ENCODE data around the gene KRIT1. TPM values are rescaled to one million over a fixed set of nuclear protein-coding genes. Genes with fewer than 3 reads are reported as not detected.
A peak's percentile ranks its signal among the peaks of the same experiment; 100 is the strongest.

The KRIT1 gene
- total RNA-seq, 1 experiment from 2014 or later: 41.3 TPM

DNA sequence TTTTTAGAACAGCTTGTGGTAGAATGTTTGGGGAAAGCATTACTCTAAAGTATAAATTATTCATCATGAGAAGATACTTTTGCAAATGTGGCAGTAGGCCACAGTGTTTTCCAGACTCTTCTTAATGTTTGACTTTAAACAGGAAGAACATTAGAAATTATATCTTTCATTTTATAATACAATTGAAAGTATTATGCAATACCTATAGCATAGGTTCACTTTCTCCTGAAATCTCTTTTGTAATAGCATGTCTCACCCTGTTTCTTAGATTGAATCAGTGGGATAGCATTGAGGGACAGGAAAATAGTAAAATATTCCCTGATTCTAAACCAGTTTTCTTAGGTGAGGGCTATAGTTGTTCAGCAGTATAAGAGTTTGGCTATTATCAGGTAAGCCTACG lies 23.2 kb upstream of the KRIT1 start:
- POLR2A ChIA-PET: no interaction called here
- DNase-seq (ENCODE audit: unreplicated experiment): no peak
- Mint-ChIP-seq H3K4me1 (ENCODE audit: insufficient read depth, unreplicated experiment) (no peaks in the 10 kb centered on the region), H3K27ac (ENCODE audit: low read depth, unreplicated experiment) (no peak overlapping the region), H3K9me3 (ENCODE audit: unreplicated experiment) (no peaks in the 10 kb centered on the region), H3K36me3 (ENCODE audit: insufficient read depth, unreplicated experiment) (peaks cover 3% of the 10 kb centered on the region), H3K4me3 (ENCODE audit: unreplicated experiment) (no peak overlapping the region), H3K27me3 (ENCODE audit: insufficient read depth, unreplicated experiment) (no peaks in the 10 kb centered on the region)
- CTCF ChIA-PET: interaction anchor here (0.5 to 0.8 kb wide), 2 partner anchors 38 to 49 kb away, joined by 3 read pairs; no protein-coding TSS in a partner anchor
- intact Hi-C loops (cut with micrococcal nuclease): no loop called here
- no peak for TF ChIP-seq CTCF (IDR thresholded peaks at IDR 0.05; ENCODE audit: unreplicated experiment)
- BruUV-seq (replicated peaks): no TSS peak

- H3K27ac Mint-ChIP-seq (ENCODE audit: low read depth, unreplicated experiment): no peak overlapping the region
- CTCF ChIA-PET: no interaction called here
- no peaks in the 10 kb centered on the region for H3K4me1 Mint-ChIP-seq (ENCODE audit: insufficient read depth, unreplicated experiment)
- POLR2A ChIA-PET: interaction anchor here (1.4 kb wide), 1 partner anchor 21 kb away, joined by 4 read pairs; the partner anchor contains the start of genes ANKIB1 and KRIT1
- no peak overlapping the region for H3K4me3 Mint-ChIP-seq (ENCODE audit: unreplicated experiment)
- no TSS peak for BruUV-seq (replicated peaks)
- no peaks in the 10 kb centered on the region for H3K9me3 Mint-ChIP-seq (ENCODE audit: unreplicated experiment)
- H3K27me3 Mint-ChIP-seq (ENCODE audit: insufficient read depth, unreplicated experiment): no peaks in the 10 kb centered on the region
- peaks cover 6% of the 10 kb centered on the region for H3K36me3 Mint-ChIP-seq (ENCODE audit: insufficient read depth, unreplicated experiment)
- TF ChIP-seq CTCF (IDR thresholded peaks at IDR 0.05; ENCODE audit: unreplicated experiment): no peak
- intact Hi-C loops (cut with micrococcal nuclease): no loop called here
- DNase-seq (ENCODE audit: unreplicated experiment): no peak
Measured at GRCh38 chr7:92266415-92267241, 20.9 kb upstream of the KRIT1 start.

DNA sequence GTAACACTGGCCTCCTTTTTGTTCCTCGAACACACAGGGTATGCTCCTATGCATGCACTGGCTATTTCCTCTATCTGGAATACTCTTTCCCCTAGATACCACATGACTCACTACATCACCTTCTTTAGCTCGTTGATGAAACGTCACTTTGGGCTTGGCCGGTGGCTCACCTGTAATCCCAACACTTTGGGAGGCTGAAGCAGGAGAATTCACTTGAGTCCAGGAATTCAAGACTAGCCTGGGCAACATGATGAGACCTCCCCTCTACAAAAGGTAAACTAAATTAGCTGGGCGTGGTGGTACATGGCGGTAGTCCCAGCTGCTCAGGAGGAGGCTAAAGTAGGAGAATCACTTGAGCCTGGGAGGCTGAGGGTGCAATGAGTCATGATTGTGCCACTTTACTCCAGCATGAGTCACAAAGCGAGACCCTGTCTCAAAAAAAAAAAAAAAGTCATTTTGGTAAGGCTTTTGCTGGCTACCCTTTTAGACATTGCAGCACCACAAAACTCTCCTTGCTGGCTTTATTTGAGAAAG lies 14.6 kb upstream of the KRIT1 start:
- ChIA-PET CTCF (interaction anchor here (0.5 to 0.7 kb wide), 4 partner anchors 14 to 1635 kb away, joined by 3 to 4 read pairs (median 3); no protein-coding TSS in a partner anchor), POLR2A (interaction anchor here (1.2 to 1.9 kb wide), 2 partner anchors 13 to 15 kb away, joined by 7 to 12 read pairs; partner anchors contain the start of genes ANKIB1 and KRIT1)
- peak; percentile 72 for DNase-seq (ENCODE audit: unreplicated experiment)
- peaks cover 6% of the 10 kb centered on the region for H3K36me3 Mint-ChIP-seq (ENCODE audit: insufficient read depth, unreplicated experiment)
- intact Hi-C loops (cut with micrococcal nuclease): no loop called here
- no peaks in the 10 kb centered on the region for H3K27me3 Mint-ChIP-seq (ENCODE audit: insufficient read depth, unreplicated experiment)
- H3K4me3 Mint-ChIP-seq (ENCODE audit: unreplicated experiment): no peak overlapping the region
- no peak overlapping the region for H3K27ac Mint-ChIP-seq (ENCODE audit: low read depth, unreplicated experiment)
- peaks cover 19% of the 10 kb centered on the region for H3K4me1 Mint-ChIP-seq (ENCODE audit: insufficient read depth, unreplicated experiment)
- no TSS peak for BruUV-seq (replicated peaks)
- TF ChIP-seq CTCF (IDR thresholded peaks at IDR 0.05; ENCODE audit: unreplicated experiment): no peak
- peaks cover 8% of the 10 kb centered on the region for H3K9me3 Mint-ChIP-seq (ENCODE audit: unreplicated experiment)

- CTCF ChIA-PET: interaction anchor here (0.5 to 0.7 kb wide), 4 partner anchors 131 to 1636 kb away, joined by 3 to 4 read pairs (median 3); no protein-coding TSS in a partner anchor
- Mint-ChIP-seq H3K4me1 (ENCODE audit: insufficient read depth, unreplicated experiment) (peaks cover 24% of the 10 kb centered on the region), H3K27me3 (ENCODE audit: insufficient read depth, unreplicated experiment) (no peaks in the 10 kb centered on the region), H3K27ac (ENCODE audit: low read depth, unreplicated experiment) (peak overlapping the region; percentile 10), H3K36me3 (ENCODE audit: insufficient read depth, unreplicated experiment) (peaks cover 6% of the 10 kb centered on the region), H3K9me3 (ENCODE audit: unreplicated experiment) (peaks cover 14% of the 10 kb centered on the region), H3K4me3 (ENCODE audit: unreplicated experiment) (no peak overlapping the region)
- BruUV-seq (replicated peaks): no TSS peak
- no peak for DNase-seq (ENCODE audit: unreplicated experiment)
- intact Hi-C loops (cut with micrococcal nuclease): no loop called here
- TF ChIP-seq CTCF (IDR thresholded peaks at IDR 0.05; ENCODE audit: unreplicated experiment): no peak
- POLR2A ChIA-PET: interaction anchor here (1.2 to 1.9 kb wide), 2 partner anchors 13 to 14 kb away, joined by 7 to 12 read pairs; partner anchors contain the start of genes ANKIB1 and KRIT1
Measured at GRCh38 chr7:92259610-92260247, 14.0 kb upstream of the KRIT1 start.

Data from MCF 10A (cell line).